Panc1 (cell line): ENCODE measurements around the gene KRT75. TPM values are rescaled to one million over a fixed set of nuclear protein-coding genes. Genes with fewer than 3 reads are reported as not detected.

Experiments used
- ATAC-seq: fragments of 200-7000 bp; cut with Tn5 transposase; 2 replicates; pipeline ENCODE4 v1.9.1; 2020; ENCODE audit warnings: mild to moderate bottlenecking, moderate library complexity
- BruUV-seq: library from RNA; stranded (reverse); fragments of 400-500 nt; replicated peaks from 2 replicates; lab custom pipeline; 2021; lab: Mats Ljungman, UMichigan
- CTCF ChIA-PET: fragments of 300-600 bp; sonication (Branson Sonifier 250); formaldehyde crosslinking; loops from one replicate; lab custom pipeline; 2022; ENCODE audit warnings: antibody characterized with exemption; lab: Charles Lee
- POLR2A ChIA-PET: fragments of 300-600 bp; sonication (Branson Sonifier 250); formaldehyde crosslinking; loops from one replicate; lab custom pipeline; 2022; ENCODE audit warnings: antibody characterized with exemption; lab: Charles Lee
- DNase-seq: peaks from one replicate; pipeline ENCODE4 v3.0.0-alpha.2; 2010; ENCODE audit warnings: low read depth, low spot score
- H3K27ac ChIP-seq: 2 replicates; pipeline ENCODE4 v1.5.1; 2011; ENCODE audit warnings: mild to moderate bottlenecking, low read length, inconsistent platforms
- H3K27me3 ChIP-seq: fragments of 200-500 bp; sonication (Bioruptor generic); 2 replicates; pipeline ENCODE4 v1.6.0; 2014; ENCODE audit warnings: low read length, inconsistent platforms; ENCODE audit not compliant: control insufficient read depth, insufficient read depth
- H3K36me3 ChIP-seq: fragments of 200-500 bp; sonication (Bioruptor generic); 2 replicates; pipeline ENCODE4 v1.5.1; 2014; ENCODE audit warnings: inconsistent platforms, mild to moderate bottlenecking, low read length, moderate library complexity; ENCODE audit not compliant: control insufficient read depth, insufficient read depth
- H3K4me1 ChIP-seq: 2 replicates; pipeline ENCODE4 v1.5.1; 2011; ENCODE audit warnings: inconsistent platforms, mild to moderate bottlenecking, low read length, moderate library complexity; ENCODE audit not compliant: control insufficient read depth, insufficient read depth
- H3K4me3 ChIP-seq, 2 experiments: 2 replicates each; pipeline ENCODE4 v1.5.1; 2011 to 2012; ENCODE audit warnings: low read depth in 2 of 2, low read length in 2 of 2, mild to moderate bottlenecking in 2 of 2, inconsistent platforms in 1 of 2, moderate library complexity in 1 of 2
- H3K9me3 ChIP-seq: fragments of 200-500 bp; sonication (Bioruptor generic); 2 replicates; pipeline ENCODE4 v1.5.1; 2014; ENCODE audit warnings: low read depth, mild to moderate bottlenecking, inconsistent platforms, low read length, moderate library complexity; ENCODE audit not compliant: control insufficient read depth, insufficient read depth
- POLR2AphosphoS5 ChIP-seq: IDR thresholded peaks from 2 replicates; pipeline ENCODE4 v1.6.1; 2012; ENCODE audit warnings: mild to moderate bottlenecking, low read depth, low read length, moderate library complexity
- SIN3A ChIP-seq: IDR thresholded peaks from 2 replicates; pipeline ENCODE4 v1.6.1; 2012; ENCODE audit warnings: low read depth, mild to moderate bottlenecking, low read length, moderate library complexity, borderline replicate concordance; ENCODE audit not compliant: insufficient read depth
- TCF7L2 ChIP-seq: IDR thresholded peaks from 2 replicates; pipeline ENCODE4 v1.6.1; 2011; ENCODE audit warnings: mild to moderate bottlenecking, low read depth, low read length, inconsistent platforms
- in situ Hi-C: cut with HindIII; loops from 2 replicates; pipeline ENCODE4 v1.10.0; 2016; ENCODE audit warnings: low sequenced_read_pairs, low pct_unique_long_range_greater_than_20kb
- intact Hi-C: fragments of 100-400 bp; cut with micrococcal nuclease; formaldehyde crosslinking; loops from one replicate; pipeline ENCODE4 v1.10.0; 2022; ENCODE audit not compliant: unreplicated experiment
- total RNA-seq: library from RNA; stranded (reverse); gene quantifications from one replicate; pipeline ENCODE4 v1.2.1, GENCODE V29; 2021; ENCODE audit not compliant: unreplicated experiment
- TF ChIP-seq, protein P1 (sequence below): fragments of 450-650 bp; IDR thresholded peaks from 2 replicates; pipeline ENCODE4 v1.5.1; 2017; ENCODE audit warnings: mild to moderate bottlenecking
- TF ChIP-seq, protein P2 (sequence below), 2 experiments: IDR thresholded peaks; 2 replicates each; pipeline ENCODE4 v1.6.1; 2011 to 2012; ENCODE audit warnings: low read depth in 2 of 2, control low read depth in 1 of 2, low read length in 1 of 2, mild to moderate bottlenecking in 1 of 2, moderate library complexity in 1 of 2; ENCODE audit not compliant: insufficient read depth in 1 of 2

KRT75 gene
- total RNA-seq, 1 experiment from 2014 or later = 0.15 TPM

DNA sequence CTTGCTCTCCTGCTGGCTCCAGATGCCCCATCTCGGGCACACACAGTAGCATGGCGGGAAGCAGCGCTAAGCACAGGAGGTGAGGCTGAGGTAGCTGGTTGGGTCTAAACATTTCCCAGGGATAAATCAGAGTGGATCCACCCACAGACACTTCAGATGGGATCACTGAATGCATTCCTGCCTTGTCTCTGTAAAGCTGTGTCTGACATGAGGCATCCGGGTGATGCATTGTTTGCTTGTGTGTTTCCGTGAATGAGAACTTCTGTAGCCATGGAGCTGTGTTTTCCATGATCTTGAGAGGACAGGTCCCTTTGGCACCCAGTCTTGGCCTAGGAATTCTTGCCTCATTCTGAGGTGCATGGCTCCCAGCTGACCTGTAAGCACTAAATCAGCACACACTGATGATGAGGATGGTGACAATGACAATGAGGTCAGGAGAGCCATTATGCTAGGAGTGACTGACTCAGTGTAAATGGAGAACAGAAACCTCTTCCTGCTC is 6.7 kb upstream of the KRT75 start:
- POLR2A ChIA-PET = no interaction called here

DNA sequence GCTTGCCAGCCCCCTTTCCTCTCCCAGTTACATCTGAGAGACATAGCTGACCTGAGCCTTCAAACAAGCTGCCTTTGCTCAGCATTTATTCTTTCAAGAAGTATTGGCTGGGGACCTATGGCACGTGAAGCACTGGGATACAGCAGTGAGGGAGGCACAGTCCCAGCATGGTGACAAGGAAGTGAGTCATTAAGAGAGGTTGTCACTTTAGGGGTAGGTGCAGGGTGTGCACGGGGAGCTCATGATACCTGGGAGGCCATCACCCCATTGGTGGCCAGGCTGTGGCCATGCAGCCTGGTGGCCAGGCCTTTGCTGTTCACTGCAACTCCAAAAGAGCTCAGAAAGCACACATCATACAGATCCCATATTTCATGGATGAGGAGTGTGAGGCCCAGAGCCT is 5.7 kb upstream of the KRT75 start:
- Histone ChIP-seq H3K36me3 (no peaks in the 10 kb centered on the region), H3K4me1 (no peaks in the 10 kb centered on the region), H3K27me3 (no peaks in the 10 kb centered on the region), H3K4me3 (no peak overlapping the region), H3K27ac (no peak overlapping the region), H3K9me3 (no peaks in the 10 kb centered on the region)
- no peak for DNase-seq
- ChIA-PET POLR2A (no interaction called here), CTCF (no interaction called here)
- in situ Hi-C loops (no loop called here), intact Hi-C loops (no loop called here)
- TF ChIP-seq, protein P1, sequence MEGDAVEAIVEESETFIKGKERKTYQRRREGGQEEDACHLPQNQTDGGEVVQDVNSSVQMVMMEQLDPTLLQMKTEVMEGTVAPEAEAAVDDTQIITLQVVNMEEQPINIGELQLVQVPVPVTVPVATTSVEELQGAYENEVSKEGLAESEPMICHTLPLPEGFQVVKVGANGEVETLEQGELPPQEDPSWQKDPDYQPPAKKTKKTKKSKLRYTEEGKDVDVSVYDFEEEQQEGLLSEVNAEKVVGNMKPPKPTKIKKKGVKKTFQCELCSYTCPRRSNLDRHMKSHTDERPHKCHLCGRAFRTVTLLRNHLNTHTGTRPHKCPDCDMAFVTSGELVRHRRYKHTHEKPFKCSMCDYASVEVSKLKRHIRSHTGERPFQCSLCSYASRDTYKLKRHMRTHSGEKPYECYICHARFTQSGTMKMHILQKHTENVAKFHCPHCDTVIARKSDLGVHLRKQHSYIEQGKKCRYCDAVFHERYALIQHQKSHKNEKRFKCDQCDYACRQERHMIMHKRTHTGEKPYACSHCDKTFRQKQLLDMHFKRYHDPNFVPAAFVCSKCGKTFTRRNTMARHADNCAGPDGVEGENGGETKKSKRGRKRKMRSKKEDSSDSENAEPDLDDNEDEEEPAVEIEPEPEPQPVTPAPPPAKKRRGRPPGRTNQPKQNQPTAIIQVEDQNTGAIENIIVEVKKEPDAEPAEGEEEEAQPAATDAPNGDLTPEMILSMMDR = no peak
- TF ChIP-seq SIN3A = no peak
- no peak for ATAC-seq
- BruUV-seq = no TSS peak

More for the DNA sequence above, 6.7 kb upstream of the KRT75 start:
- H3K4me3 ChIP-seq = no peak overlapping the region
- intact Hi-C loops = no loop called here
- no peaks in the 10 kb centered on the region for H3K9me3 ChIP-seq
- no peaks in the 10 kb centered on the region for H3K36me3 ChIP-seq
- CTCF ChIA-PET = no interaction called here
- DNase-seq (no peak), ATAC-seq (no peak)
- no peak overlapping the region for H3K27ac ChIP-seq
- no peaks in the 10 kb centered on the region for H3K27me3 ChIP-seq
- no TSS peak for BruUV-seq
- in situ Hi-C loops = no loop called here
- H3K4me1 ChIP-seq = no peaks in the 10 kb centered on the region
- TF ChIP-seq, protein P2, sequence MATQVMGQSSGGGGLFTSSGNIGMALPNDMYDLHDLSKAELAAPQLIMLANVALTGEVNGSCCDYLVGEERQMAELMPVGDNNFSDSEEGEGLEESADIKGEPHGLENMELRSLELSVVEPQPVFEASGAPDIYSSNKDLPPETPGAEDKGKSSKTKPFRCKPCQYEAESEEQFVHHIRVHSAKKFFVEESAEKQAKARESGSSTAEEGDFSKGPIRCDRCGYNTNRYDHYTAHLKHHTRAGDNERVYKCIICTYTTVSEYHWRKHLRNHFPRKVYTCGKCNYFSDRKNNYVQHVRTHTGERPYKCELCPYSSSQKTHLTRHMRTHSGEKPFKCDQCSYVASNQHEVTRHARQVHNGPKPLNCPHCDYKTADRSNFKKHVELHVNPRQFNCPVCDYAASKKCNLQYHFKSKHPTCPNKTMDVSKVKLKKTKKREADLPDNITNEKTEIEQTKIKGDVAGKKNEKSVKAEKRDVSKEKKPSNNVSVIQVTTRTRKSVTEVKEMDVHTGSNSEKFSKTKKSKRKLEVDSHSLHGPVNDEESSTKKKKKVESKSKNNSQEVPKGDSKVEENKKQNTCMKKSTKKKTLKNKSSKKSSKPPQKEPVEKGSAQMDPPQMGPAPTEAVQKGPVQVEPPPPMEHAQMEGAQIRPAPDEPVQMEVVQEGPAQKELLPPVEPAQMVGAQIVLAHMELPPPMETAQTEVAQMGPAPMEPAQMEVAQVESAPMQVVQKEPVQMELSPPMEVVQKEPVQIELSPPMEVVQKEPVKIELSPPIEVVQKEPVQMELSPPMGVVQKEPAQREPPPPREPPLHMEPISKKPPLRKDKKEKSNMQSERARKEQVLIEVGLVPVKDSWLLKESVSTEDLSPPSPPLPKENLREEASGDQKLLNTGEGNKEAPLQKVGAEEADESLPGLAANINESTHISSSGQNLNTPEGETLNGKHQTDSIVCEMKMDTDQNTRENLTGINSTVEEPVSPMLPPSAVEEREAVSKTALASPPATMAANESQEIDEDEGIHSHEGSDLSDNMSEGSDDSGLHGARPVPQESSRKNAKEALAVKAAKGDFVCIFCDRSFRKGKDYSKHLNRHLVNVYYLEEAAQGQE (IDR thresholded peaks at IDR 0.05; ENCODE audit: insufficient read depth in 1 of 2, low read depth in 2 of 2, low read length in 1 of 2) = no peak
- TF ChIP-seq TCF7L2 = no peak
- TF ChIP-seq SIN3A = no peak
- TF ChIP-seq, protein P1 = no peak
- no peak for TF ChIP-seq POLR2AphosphoS5

DNA sequence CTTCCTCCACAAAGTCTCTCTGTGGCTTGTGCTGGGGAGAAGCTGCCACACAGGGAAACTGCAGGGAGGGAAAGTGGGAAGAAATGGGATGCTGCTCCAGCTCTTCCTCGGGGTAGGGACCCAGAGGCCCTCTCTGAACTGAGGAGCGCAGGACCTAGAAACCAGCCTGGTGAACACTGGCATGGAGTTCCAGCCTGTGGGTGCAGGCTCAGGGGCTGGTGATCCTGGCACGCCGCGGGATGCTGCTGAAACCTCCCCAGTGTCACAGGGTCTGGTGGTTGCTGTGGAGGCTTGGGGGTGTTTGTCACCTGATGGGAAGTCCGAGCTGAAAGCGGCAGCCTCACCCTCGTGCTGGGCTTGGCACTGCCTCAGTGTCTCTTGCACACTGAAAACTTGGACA is 5.2 kb upstream of the KRT75 start:
- BruUV-seq = no TSS peak
- no peaks in the 10 kb centered on the region for H3K27me3 ChIP-seq
- ChIA-PET CTCF (no interaction called here), POLR2A (no interaction called here)
- ATAC-seq (no peak), DNase-seq (no peak)
- no peaks in the 10 kb centered on the region for H3K9me3 ChIP-seq
- H3K27ac ChIP-seq = no peak overlapping the region
- TF ChIP-seq, protein P1 = no peak
- TF ChIP-seq SIN3A (no peak), POLR2AphosphoS5 (no peak), TCF7L2 (no peak)
- TF ChIP-seq, protein P2 (IDR thresholded peaks at IDR 0.05; ENCODE audit: insufficient read depth in 1 of 2, low read depth in 2 of 2, low read length in 1 of 2) = no peak
- no peaks in the 10 kb centered on the region for H3K36me3 ChIP-seq
- intact Hi-C loops (no loop called here), in situ Hi-C loops (no loop called here)
- H3K4me3 ChIP-seq = no peak overlapping the region
- H3K4me1 ChIP-seq = no peaks in the 10 kb centered on the region
